CD4-positive, alpha-beta T cell treated with Interferon gamma for 1 hour (primary cell): Measurements from ENCODE around the gene EEIG1.

Experiments used
- DNase-seq: peaks from one replicate; pipeline ENCODE4 v3.0.0-alpha.2; 2020

The EEIG1 gene

DNA sequence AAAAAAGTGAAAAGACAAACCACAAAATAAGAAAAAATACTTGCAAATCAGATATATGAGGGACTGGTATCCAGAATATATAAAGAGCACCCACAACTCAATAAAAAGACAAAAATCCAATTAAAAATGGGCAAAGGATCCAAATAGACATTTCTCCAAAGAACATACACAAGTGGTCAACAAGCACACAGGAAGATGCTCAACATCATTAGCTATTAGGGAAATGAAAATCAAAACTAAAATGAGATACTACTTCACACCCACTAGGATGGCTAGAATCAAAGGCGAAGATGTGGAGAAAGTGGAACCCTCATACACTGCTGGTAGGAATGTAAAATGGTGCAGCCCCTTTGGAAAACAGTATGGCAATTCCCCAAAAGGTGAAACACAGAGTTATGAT is 22.1 kb downstream of the EEIG1 start:
- no peak for DNase-seq

DNA sequence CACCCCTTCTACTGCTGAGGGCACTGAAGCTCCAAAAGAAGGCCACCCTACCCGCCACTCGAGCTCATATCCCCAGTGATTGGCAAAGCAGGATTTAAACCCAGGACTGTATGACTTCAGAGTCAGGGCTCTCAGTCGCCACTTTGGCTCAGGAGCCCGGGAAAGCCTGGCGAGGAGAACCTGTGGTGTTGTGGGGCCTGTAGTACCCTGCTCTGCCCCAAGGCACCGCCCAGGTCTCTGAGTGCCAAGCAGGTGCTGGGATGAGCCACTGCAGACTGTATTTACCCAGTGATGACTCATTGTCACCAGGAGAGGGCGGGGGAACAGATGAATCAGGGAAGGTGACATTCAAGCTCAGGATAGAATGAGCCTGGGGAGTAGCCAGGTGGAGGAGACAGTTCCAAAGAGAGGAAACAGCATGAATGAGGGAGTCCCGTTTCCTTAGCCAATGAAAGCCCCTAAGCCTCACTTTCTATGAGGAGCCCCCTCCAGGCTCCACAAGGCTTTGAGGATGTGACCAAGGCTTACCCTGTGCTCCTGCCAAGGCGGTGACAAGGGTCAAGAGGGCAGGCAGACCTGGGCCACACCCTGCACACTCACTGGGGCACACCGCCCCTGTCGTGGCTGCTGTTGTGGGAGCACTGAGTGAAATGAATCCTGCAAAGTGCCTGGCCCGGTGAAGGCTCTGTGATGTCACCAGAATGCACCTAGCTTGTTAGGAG is 25.3 kb downstream of the EEIG1 start:
- peak; percentile 73 for DNase-seq

DNA sequence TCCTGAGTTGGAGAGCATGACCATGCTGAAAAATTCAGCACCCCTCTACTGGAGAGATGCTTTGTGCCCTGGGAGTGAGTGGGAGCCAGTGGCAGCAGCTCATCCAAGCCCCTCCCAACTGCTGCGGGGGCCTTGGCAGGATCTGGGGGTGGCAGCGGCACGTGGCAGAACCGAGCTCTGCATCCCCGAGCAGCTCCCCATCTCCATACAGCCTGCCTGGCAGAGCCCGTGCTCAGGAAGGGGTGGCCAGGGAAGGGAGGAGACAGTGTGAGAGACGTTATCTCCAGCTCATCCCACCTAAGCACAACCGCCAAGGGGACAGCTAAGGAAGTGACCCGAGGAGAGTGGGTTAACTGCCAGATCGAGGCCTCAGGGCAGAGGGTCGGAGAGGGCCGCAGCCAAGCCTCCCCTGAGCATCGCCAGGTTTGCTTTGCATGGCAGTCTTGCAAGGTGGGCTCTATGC is 25.9 kb downstream of the EEIG1 start:
- no peak for DNase-seq

DNA sequence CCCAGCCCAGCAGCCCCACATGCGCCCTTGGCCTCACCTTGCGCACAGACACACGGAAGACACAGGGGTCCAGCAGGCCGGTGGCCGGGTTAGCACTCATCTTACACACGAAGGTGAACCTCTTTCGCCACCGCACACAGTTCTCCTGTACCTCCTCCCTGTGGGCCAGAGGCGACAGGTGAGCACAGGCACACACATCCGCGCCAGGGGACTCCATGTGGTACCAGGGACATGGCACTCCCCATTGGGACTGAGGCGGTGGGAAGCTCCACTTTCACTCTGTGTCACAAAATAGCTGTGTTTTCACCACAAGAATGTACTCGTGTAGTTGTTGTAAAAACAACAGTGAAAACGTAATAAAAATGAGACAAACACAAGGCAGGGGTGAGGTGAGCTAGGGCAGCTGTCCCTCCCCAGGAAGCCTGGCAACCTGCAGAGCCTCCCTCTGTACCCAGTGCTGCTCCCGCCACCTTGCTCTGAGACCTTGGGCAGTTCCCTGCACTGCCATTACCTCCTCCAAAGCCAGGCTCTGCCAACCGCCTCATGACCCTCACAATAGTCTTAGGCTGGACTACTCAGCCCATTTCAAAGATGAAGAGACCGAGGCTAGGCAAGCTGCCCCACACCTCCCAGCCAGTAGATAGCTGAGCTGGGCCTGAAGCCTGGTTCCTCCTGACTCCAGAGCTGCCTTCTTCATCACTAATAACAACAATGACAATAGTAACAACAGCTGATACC is 26.9 kb downstream of the EEIG1 start:
- DNase-seq, result no peak

DNA sequence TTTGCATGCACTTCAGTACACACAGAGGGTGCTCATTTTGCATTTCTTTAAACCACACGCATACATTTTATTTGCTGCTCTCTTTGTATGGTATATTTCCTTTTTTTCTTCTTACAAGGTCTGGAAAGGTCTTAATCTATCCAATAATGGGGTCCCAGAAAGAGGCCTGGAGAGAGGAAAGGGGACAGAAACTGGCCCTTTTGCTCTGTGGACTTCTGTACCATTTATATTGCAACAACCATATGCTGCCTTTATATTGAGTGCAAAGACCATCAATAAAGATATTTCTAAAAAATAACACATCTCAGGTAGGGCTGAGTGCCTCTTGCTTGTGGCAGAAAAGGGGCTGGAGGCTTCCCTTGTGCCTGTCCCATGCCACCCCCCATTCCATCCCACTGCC is 27.6 kb downstream of the EEIG1 start:
- no peak for DNase-seq

DNA sequence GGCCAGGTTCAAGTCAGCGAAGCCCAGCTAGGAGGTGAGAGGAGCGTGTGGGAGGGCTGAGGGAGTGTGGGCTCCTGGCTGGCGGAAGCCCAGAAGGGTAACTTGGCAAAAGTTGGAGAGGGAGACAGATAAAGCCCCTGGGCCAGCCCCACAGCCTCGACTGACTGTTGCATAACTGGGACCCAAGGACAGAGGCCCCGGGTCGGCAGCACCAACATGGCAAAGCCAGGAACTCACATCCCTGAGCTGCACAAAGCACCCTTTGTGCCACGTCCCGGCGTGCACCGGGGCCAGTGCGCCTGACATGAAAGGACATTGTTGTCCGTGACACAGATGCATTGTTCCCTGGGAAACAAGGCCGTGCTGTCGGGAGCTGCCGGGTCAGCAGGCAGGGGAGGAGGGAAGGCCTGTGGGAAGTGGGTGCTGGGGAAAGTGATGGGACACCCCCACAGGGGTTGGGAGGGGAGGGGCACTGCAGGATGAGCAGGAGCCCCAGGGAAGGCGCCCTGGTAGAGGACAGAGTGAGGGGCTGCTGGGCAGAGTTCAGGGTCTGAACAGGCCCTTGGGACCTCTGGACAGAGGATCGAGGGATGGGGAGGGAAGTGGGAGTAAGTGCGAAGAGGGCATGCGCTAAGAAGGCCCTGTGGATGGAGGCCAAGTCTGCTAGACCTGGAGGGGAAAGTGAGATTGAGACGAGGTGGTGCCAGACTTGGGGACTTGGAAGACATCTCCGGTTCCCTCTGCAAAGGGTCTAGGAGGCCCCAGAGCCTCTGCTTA is 30.1 kb downstream of the EEIG1 start:
- no peak for DNase-seq

DNA sequence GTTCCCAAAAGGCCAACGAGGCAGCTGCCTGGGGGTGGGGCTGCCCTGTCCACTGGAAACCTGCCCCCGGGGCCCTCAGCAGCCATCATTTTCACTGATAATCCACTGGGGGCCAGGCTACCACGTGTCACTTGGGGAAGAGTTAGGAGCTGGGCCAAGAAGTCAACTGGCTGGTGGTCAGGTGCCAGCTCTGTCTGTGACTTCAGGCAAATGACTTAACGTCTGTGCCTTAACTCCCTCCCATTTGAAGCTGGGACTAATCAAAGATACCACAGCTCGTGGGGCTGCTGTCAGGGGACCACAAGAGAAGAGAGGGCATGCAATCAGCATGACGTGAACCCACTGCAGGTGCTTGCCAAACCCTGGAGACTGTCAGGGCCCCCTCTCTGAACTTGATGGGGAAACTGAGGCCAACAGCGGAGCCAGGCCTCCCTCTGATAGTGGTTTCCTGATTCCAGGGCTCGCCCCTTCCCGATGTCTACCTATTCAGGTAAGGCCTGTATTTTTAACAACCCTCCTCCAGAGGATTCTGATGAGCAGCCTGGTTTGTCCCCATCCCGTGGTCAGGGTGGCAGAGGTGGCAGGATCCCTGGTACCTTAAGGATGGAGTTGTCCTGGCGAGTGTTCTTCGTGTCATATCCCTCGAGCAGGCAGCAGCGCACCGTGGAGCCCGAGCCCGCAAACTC is 30.8 kb downstream of the EEIG1 start:
- no peak for DNase-seq

DNA sequence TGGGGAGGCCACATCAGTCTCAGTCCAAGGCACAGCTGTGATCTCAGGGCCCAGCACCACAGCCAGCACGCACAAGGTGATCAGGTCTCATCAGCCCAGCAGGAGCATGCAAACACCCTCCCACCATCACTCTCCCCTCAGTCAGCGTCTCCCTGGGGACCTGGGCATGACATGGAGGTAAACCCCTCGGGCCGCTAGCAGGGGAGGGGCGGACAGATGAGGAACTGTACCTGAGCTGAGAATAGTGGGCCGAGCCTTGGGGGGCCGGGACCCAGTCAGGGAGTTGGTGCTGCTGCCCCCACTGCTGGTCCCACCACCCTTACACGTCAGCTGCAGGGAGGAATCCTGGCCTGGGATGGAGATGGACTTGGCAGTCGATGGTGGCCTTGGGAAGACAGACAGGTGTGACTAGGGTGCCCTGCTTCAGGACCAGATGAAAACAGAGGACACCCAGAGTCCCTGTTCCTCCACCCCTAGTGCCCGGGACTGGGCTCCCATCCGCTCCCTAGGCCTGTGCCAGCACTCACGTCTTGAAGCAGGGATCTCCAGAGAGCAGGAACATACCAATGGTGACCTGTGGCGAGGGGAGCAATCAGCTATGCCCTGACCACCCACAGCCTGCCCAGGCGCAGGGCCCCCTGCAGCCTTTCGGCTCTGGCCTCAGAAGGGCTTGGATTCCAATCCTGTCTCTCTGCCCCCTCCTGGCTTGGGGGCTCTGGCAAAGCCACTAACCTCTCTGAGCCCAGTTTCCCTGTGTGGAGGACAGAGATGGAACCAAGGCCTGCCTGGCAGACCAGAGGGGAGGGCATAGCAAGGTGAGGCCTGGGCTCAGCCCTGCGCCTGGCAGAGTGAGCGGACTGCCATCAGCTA is 32.7 kb downstream of the EEIG1 start:
- DNase-seq, result no peak

DNA sequence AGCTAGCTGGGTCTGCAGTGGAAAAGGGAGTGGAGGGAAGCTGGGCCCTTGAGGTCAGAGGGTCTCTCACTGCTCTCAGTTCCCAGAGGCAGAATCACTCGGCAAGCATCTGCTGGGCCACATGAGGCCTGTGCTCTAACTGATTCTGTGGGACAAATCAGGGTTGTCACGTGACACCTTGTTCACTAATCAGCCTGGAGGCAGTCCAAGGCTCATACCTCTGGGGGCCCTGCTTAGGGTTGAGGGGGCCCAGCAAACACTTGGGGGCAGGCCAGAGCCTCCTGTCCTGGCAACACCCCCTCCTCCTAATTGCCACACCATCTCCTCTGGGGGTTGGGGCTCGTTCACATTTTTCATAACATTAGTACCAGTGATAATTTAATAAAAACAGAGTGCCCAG is 34.1 kb downstream of the EEIG1 start:
- no peak for DNase-seq

DNA sequence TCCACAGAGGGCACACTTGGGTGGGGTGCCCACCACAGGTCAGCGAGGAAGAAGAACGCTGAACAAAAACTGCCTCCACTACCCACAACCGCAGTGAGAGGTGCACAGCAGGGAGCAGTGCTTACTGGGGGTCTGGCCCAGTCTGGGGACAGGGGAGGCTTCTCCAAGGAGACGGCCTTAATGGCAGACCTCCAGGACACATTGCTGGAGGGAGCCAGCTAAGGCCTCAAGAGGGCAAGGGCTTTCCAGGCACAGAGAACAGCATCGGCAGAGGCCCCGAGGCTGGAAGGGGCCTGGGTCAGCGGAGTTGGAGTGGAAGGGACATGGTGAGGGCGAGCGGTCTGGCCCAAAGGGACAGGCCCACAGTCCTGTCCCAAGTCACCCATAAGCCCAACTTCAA is 34.8 kb downstream of the EEIG1 start:
- no peak for DNase-seq

DNA sequence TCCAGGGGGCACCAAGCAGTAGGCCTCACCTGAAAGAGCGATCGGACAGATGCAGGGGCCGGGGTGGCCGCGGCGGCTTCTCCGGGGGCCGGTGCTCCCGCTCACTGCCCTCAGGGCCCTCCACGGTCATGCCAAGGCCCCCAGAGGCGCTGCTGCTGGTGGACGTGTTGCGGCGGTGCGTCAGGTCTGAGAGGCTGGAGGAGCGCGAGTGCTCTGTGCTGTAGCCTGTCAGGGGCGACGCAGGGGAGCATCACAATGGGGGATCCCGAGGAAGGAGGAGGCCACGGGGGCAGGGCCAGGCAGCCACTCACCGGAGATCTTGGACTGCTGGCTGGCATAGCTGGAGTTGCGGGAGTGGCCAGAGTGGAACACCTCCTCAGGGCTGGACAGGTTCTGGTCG is 35.5 kb downstream of the EEIG1 start:
- no peak for DNase-seq

DNA sequence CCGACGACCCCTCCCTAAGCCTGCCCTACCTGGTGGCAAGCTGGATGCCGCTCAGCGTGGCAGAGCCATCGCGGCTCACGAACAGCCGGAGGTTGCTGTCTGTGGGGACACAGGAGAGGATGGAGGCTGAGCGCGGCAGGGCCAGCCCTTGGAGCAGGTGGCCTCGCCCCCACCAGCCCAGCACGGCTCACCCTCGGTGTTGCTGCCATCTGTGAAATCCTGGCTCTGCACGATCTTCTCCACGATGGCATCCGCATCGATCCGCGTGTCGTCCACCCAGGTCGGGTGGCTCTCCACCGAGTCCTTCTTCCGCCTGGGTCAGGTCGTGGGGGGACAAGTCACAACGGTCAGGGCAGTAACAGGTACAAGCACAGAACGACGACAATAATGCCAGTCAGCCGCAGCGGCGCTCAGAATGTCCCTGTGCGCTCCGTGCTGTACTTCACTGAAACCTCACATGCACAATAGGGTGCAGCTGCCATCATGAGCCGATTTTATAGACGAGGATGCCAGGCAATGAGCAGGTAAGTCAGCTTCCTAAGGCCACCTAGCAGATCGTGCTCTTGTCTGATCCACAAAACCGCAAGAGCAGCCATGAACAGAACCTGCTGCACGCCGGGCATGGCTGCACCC is 36.1 kb downstream of the EEIG1 start:
- DNase-seq, result no peak

DNA sequence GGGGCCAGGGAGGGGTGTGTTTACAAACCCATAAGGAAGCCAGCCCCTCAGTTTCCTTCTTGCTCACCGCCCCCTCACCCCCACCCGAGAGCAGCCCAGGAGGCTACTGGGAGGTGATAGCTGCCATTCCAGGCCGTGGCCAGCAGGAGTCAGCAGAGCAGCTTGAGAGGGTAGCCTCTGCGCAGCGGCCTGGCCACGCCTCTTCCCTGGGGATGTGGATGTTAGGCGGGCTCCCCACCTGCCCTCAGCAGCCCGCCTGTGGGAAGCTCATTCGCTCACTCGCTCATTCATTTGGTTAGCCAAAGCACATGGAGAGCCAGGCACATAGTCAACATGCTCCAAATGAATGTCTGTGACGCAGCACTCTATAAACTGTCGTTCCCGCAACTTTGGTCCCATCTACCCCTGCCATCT is 37.1 kb downstream of the EEIG1 start:
- DNase-seq, result peak; percentile 77

DNA sequence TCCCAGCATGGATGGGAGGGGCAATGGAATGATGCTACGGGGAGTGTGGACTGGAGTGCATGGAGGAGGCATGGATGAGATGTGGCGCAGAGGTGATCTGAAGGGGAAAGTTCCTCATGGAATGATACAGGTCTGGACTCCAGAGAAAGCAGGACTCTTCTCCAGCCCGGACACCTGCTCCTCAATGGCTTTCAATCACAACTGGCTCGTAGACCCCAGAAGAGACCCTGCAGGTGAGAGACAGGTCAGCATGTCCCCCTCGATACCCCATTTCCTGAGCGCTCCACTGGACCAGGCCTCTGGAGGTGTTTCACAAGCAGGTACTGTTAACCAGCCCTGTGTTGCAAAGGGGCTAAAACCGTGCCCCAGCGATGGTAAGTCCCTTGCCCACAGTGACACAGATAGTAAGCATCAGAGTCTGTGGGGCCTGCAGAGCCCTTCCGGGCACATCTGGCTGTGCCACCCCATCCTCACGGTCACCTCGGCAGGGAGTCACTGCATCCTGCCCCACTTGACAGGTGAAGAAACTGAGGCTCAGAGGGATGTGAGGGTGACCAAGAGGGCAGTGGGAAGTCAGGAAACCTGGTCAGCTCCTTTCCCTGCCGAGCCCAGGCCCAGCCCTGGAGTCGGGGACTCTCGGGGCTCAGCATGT is 37.7 kb downstream of the EEIG1 start:
- no peak for DNase-seq

DNA sequence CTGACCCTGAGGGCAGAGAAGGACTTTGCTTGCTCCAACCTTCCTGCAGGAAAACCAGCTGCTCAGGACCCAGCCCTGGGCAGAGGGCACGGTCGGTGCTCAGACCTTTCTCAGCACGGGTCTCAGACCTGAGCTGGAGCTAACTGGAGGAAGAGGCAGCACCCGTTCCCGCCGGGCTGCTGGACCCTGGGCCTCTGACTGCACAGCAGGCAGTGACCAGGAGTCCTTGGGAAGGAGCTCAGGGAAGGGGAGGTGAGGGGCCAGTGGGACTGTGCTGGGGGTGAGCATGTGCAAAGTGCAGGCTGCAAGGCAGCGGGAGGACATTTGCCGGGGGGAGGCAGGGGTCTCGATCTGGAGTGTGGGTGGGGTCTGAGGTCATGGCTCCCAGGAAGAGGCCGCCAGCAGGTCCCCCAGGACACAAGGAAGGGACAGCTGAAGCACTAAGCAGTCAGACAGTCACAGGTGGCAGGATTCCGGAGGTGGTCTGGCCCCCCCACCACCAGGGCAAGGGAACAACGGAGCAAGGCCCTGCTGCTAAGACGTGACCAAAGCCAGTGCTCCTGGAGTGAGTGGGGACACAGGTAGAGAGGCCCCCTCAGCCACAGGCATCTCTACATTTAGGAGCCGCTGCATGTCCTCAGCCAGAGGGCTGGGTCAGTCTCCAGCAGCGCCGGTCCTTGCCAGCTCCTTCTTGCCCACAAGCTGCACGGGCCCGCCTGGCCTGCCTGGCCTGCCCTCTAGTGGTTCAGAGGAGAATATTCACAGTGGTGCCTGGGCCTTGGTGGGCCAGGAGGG is 38.4 kb downstream of the EEIG1 start:
- DNase-seq, result peak; percentile 47

DNA sequence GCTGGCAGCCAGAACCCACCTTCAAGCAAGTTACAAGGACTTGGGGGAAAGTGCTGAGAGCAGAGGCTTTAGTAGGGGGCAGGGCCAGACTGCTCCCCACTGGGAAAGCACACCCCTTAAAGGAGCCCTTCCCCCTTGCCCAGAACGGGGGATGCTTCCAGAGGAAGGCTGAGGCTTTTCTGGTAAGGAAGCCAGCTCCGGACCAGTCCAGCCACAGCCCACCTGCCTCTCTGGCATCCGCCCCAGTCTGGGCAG is 38.9 kb downstream of the EEIG1 start:
- DNase-seq, result no peak

DNA sequence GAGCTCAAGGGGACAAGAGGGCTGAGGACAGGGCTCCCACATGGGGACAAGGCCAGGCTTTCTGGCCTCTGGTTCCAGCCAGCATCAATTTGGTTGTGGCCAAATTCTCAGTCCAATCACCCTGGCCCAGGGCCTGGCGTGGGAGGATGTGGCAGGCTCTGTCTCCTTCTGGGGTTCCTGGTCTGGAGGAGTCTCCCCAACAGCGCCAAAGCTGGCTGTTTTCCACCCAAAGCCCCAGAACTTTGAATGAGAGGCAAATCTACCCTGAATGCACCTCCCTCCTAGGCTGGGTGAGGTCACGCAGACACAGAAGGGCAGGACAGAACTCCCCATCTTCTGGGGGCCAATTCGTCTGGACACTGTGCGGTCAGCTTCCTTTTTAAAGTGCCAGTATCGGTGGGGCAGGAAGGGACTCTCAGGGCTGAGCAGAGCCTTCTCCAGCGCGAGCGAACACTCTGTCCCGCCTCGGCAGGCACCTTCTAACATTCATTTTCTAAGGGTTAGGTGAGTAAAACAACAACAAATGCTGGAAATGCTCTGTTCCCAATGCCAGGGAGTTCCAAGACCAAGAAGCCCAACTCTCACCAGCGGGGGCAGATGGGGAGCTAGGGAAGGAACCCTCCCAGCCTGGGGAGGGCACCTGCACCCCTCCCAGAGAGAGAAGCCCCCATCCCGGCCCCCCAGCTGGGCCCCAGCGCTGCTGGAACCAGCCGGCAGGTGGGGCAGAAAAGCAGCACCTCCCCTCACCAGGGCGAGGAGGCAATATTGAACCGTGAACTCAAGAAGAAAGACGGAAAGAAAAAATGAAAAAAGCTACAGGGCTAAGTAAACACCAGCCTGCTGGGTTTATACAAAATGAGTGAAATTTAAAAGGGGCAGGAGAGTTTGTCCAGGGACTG is 39.5 kb downstream of the EEIG1 start:
- DNase-seq, result no peak

DNA sequence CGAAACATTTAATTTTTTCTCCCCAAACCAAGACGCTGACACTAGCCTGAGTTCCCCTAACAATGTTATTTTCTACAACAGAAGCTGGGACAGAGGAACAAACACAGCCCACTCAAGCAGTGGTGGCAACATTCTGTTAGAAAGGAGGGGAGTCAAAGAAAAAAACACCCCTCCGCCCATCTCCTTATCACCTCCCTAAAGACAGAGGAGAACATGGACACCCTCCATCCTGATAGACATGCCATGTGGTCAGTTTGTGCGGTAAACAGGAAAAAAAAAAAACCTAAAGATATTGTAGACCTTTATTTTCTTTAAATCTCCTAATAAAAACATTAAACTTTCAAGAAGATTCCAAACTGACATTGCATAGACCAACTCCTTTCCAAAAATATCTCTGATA is 40.2 kb downstream of the EEIG1 start:
- DNase-seq, result no peak

DNA sequence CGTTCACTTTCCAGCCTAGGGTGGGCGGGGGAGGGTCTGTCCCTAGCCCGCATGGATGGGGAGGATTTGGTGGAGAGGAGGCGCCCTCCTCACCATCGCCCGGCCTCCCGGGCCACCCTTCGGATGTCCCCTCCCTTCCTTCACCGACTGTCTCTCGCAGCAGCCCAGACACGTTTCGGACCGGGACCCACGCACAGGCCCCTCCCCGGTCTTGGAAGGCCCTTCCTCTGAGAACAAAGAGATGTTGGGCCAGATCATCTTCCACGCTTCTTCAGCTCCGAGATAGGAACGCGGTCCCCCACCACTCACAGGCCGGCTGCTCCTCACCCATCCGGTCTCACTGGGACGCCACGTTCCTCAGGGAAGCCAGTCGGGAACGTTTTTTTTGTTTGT is 42.5 kb downstream of the EEIG1 start:
- DNase-seq, result no peak
